Nephron (organoid): Measurements from ENCODE around the gene HCFC2.

ENCODE experiments used
- H3K27ac Mint-ChIP-seq, 3 experiments: 2 replicates each; pipeline ENCODE4 v1.8.0; 2020; ENCODE audit warnings: mixed read lengths in 3 of 3, mild to moderate bottlenecking in 2 of 3, moderate library complexity in 1 of 3
- H3K27me3 Mint-ChIP-seq: 2 replicates; pipeline ENCODE4 v1.8.0; 2021; ENCODE audit warnings: low read depth, mild to moderate bottlenecking, moderate library complexity, mixed read lengths
- H3K36me3 Mint-ChIP-seq: 2 replicates; pipeline ENCODE4 v1.8.0; 2020; ENCODE audit warnings: low read depth, mixed read lengths
- H3K4me1 Mint-ChIP-seq: 2 replicates; pipeline ENCODE4 v1.8.0; 2020; ENCODE audit warnings: mixed read lengths
- H3K4me3 Mint-ChIP-seq, 3 experiments: 2 replicates each; pipeline ENCODE4 v1.8.0; 2020; ENCODE audit warnings: mild to moderate bottlenecking in 3 of 3, mixed read lengths in 3 of 3, moderate library complexity in 2 of 3
- H3K9me3 Mint-ChIP-seq: 2 replicates; pipeline ENCODE4 v1.8.0; 2020; ENCODE audit warnings: mixed read lengths
- CTCF ChIP-seq, 3 experiments: fragments of 200-600 bp; sonication (generic); IDR thresholded peaks; one replicate each; pipeline ENCODE4 v1.5.0; 2021; ENCODE audit warnings: antibody characterized with exemption in 3 of 3; ENCODE audit not compliant: unreplicated experiment in 3 of 3

Gene HCFC2

GRCh38 chr12:104059963-104060362 is 4.4 kb upstream of the HCFC2 start:
- TF ChIP-seq CTCF (IDR thresholded peaks at IDR 0.05; ENCODE audit: unreplicated experiment in 3 of 3): no peak
- peak overlapping the region in 1 of 3 experiments; percentile 2 for H3K27ac Mint-ChIP-seq
- H3K4me1 Mint-ChIP-seq: peaks cover 23% of the 10 kb centered on the region
- peaks cover 7% of the 10 kb centered on the region for H3K9me3 Mint-ChIP-seq
- peaks cover 8% of the 10 kb centered on the region for H3K27me3 Mint-ChIP-seq
- peaks cover 3% of the 10 kb centered on the region for H3K36me3 Mint-ChIP-seq
- no peak overlapping the region for H3K4me3 Mint-ChIP-seq

- Mint-ChIP-seq H3K27ac (no peak overlapping the region), H3K27me3 (peaks cover 7% of the 10 kb centered on the region), H3K4me1 (peaks cover 26% of the 10 kb centered on the region)
Measured at GRCh38 chr12:104060791-104061190, 3.5 kb upstream of the HCFC2 start.

GRCh38 chr12:104063712-104064030 is 660 bp upstream of the HCFC2 start:
- TF ChIP-seq CTCF (IDR thresholded peaks at IDR 0.05; ENCODE audit: unreplicated experiment in 3 of 3): no peak
- H3K4me1 Mint-ChIP-seq: peaks cover 30% of the 10 kb centered on the region
- no peaks in the 10 kb centered on the region for H3K9me3 Mint-ChIP-seq
- peaks cover 13% of the 10 kb centered on the region for H3K36me3 Mint-ChIP-seq
- H3K4me3 Mint-ChIP-seq: peak overlapping the region; percentile 96 to 97 (median 96)
- peak overlapping the region; percentile 83 to 93 (median 90) for H3K27ac Mint-ChIP-seq
- peaks cover 4% of the 10 kb centered on the region for H3K27me3 Mint-ChIP-seq

More at GRCh38 chr12:104060791-104061190, 3.5 kb upstream of the HCFC2 start:
- Mint-ChIP-seq H3K9me3 (peaks cover 7% of the 10 kb centered on the region), H3K36me3 (peaks cover 3% of the 10 kb centered on the region), H3K4me3 (no peak overlapping the region)
- TF ChIP-seq CTCF (IDR thresholded peaks at IDR 0.05; ENCODE audit: unreplicated experiment in 3 of 3): no peak

GRCh38 chr12:104064842-104065427 is 604 bp downstream of the HCFC2 start:
- H3K27me3 Mint-ChIP-seq: peaks cover 4% of the 10 kb centered on the region
- no peaks in the 10 kb centered on the region for H3K9me3 Mint-ChIP-seq
- no peak for TF ChIP-seq CTCF (IDR thresholded peaks at IDR 0.05; ENCODE audit: unreplicated experiment in 3 of 3)
- H3K4me1 Mint-ChIP-seq: peaks cover 30% of the 10 kb centered on the region
- H3K4me3 Mint-ChIP-seq: peak overlapping the region; percentile 95 to 97 (median 96)
- H3K36me3 Mint-ChIP-seq: peaks cover 22% of the 10 kb centered on the region
- peak overlapping the region; percentile 83 to 94 (median 88) for H3K27ac Mint-ChIP-seq

- Mint-ChIP-seq H3K27ac (no peak overlapping the region), H3K36me3 (peaks cover 59% of the 10 kb centered on the region), H3K4me3 (no peak overlapping the region), H3K9me3 (no peaks in the 10 kb centered on the region), H3K4me1 (peaks cover 7% of the 10 kb centered on the region), H3K27me3 (no peaks in the 10 kb centered on the region)
- TF ChIP-seq CTCF (IDR thresholded peaks at IDR 0.05; ENCODE audit: unreplicated experiment in 3 of 3): no peak
Measured at GRCh38 chr12:104072099-104072498, 7.8 kb downstream of the HCFC2 start.

- Mint-ChIP-seq H3K9me3 (no peaks in the 10 kb centered on the region), H3K27me3 (no peaks in the 10 kb centered on the region), H3K36me3 (peaks cover 51% of the 10 kb centered on the region), H3K4me1 (no peaks in the 10 kb centered on the region), H3K4me3 (no peak overlapping the region), H3K27ac (no peak overlapping the region)
- no peak for TF ChIP-seq CTCF (IDR thresholded peaks at IDR 0.05; ENCODE audit: unreplicated experiment in 3 of 3)
Measured at GRCh38 chr12:104073699-104074098, 9.4 kb downstream of the HCFC2 start.
